ENCODE measurements around the gene PALMD.

PALMD gene

DNA sequence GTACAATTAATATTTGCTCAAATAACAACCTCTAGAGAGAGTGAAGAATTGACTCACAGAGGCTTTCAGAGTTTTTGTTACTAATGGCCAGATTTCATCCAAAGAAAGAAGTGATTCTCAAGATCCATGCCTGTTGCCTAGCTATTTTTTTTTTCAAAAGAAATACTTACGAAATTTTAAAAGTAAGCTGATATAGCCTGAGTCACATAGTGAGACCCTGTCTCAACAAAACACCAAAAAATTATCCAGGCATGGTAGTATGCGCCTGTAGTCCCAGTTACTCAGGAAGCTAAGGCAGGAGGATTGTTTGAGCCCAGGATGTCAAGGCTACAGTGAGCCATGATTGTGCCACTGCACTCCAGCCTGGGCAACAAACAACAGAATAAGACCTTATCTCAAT is 14.6 kb downstream of the PALMD start:
- DNase-seq (ENCODE audit: low read depth, low spot score) = no peak

DNA sequence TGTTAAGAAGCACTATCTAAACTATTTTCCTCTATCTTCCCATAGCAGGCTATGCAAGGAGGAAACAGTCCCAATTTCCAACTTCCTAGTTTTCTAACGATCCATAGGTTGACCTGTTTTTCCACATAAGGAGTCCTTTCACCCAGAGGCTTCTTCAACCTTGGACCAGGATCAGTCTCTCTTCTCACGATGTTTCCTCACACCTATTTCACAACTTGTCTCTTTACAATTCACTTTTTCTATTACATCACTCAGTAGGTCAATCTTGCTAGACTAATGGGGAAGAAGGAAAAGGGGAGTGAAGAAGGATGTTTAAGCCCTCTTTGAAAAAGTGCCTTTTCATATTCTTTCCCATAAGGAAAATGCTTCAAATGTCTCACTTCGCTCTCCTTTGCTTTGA is 15.9 kb downstream of the PALMD start:
- DNase-seq (ENCODE audit: low read depth, low spot score) = no peak

DNA sequence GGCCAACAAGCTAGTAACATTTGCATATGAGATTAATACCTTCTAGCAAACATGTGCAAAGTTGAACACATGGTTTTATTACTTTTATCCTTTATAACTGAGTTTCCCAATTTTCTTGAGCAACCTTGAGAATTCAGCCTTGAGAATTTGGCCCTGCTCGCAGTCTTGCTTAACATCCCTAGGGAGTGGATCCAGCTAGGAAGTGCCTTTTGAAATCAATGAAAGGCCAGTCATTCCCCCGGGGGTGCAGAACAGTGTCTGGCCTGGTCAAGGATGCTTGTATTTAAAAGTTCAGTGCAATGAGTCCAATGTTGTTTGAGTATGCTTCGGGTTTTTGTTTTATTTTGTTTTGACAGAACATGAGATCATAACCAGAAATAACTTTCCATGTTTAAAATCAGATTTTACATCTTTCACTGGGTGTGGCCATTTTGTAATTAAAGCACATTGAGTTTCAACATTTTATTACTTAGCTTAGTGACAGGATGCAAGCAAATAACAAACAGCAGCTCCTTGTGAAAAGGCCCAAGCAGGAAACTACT is 16.7 kb downstream of the PALMD start:
- DNase-seq (ENCODE audit: low read depth, low spot score) = no peak

DNA sequence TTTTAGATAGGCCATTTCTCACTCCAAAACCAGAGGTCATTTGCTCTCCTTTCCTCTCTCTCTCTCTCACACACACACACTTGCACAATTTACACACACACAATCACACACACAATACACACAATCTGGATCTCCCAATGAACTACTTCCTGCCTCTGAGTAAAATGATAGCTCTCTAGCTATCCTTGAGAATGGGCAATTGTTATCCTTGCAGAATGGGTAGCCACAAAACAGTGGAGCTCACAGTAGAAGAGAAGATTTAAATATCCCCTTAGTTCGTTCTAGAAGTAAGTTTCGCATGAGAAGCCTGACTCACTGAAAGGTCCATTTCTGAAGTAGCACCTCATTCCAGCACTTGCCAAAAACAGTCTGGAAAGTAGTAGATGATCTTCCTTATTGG is 17.6 kb downstream of the PALMD start:
- DNase-seq (ENCODE audit: low read depth, low spot score) = no peak

DNA sequence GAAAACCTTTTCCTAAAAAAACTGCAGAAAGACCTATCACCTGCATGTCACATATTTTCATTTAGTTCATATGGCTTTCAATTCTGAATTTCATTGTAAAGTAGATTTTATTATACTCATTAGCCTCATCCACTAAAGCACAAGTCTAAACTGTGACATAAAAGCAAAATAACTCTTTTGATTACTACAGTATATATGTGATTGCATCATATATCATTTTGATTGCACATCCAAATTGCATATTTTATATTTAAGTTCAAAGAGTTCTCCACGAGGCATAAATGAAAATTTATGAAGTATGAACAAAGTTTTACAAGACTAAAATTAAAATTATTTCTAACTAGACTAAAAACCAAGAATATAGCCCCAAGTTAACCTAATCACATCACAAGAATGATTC is 19.3 kb downstream of the PALMD start:
- no peak for DNase-seq (ENCODE audit: low read depth, low spot score)

DNA sequence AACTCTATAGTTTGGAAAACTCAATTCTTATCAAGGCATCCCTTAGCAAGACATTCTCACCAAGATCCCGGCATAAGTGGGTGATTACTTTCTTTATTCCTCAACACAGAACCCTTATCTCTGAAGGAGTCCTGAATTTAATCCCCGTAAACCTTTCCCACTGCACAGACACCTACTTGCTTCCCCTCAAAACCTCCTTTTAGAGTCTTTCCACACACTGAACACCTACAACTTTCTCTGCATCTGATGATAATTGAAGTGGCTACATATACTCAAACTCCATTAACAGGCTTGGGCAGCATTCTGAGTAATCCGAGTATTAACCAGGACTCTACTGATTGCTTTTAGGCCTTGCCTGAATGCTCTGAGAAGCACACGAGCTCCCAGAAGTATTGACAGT is 23.5 kb downstream of the PALMD start:
- DNase-seq (ENCODE audit: low read depth, low spot score) = no peak

DNA sequence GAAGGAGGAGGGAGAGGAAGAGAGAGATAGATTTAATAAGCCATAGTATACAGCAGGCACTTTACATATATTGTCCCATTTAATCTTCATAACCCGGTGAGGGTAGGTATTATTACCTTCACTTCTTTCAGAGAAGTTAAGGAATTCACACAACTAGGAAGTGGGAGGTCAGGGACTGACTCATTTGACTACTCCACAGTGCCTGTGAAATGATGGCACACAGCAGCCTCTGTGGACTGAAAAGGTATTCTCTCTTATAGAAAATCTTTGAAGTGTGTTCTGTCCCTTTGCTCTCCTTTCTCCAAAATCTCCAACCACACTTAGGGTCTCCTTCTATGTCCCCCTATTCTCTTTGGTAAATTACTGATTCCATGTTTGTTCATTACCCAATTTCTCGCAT is 23.9 kb downstream of the PALMD start:
- DNase-seq (ENCODE audit: low read depth, low spot score) = no peak

DNA sequence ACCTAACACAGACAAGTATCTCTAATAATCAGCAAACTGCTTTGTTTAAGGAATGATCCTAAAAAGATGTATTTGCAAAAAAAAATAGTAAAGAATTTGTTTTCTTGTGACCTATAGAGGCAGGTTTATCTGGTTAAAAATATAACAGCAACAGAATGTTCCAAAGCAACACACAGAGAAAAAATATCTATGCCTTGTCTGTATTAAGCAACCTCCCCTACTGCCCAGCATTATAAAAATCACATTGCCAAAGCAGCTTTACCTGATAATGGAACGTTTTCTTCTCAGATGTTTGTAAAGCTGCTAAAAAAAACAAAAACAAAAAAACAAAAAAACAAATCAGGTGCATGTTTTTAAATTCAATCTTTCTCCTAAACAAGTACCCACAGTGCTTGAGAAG is 24.7 kb downstream of the PALMD start:
- no peak for DNase-seq (ENCODE audit: low read depth, low spot score)

DNA sequence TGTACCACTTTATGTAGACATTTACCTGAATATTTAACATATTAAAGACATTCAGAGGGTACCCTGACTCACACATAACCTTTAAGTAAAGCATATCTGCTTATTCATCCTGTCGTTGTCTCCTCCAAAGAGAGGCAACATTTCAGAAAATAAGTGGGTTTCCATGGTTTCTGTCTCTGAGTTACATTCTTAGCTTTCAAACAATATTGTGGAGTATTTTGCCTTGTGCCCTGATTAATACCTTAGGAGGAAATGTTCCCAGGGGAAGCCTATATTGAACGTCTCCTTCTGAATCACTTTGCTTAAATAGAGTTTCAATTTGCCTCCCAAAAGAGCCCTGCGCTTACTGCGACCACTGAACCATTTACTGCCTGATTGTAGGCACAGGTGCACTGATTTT is 26.1 kb downstream of the PALMD start:
- no peak for DNase-seq (ENCODE audit: low read depth, low spot score)

DNA sequence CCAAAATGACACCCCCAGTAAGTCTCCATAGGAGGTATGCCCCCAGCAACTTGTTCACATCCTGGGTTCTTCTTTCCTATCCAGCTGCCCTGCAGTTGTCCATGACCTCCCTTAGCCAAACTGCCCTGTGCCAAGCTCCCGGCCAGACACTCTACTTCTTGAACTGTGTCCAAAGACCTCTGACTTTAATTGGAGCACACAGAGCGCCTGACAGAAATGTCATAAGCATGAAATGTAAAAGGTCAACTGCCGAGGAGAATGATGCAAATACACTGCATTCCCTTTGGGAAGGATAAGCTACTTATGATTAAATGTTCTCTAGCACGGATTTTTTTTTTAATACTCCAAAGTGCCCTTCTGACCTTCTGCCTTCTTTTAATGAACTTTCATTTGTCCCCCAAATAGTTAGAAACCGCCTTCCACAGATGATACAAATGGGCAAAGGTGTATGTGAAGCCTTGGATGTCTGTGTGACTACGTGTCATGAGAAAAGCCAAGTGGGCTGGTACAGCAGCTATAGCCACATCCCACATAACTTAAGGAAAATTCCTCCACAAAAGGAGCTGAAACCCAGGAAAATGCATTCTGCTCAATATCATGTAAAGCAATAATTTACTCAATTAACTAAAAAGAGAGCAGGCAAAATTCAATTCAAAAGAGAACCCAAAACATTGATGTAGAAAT is 26.8 kb downstream of the PALMD start:
- no peak for DNase-seq (ENCODE audit: low read depth, low spot score)

DNA sequence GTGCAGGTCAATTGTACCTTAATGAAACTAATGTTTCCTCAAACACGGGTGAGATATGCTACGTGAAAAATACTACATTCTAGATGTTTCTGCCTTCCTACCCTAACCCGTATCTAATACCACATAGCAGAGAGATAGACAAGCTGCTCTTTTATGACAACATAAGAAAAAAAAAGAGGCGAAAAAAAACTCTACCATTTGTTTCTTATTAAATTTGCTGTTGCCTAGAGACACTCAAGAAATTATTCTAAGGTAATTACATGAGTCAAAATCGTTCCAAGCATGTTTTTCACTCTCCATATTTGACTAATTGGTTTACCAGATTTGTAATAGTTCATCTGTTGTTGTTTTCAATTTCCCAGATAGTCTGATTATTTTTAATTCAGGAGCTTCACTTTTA is 27.4 kb downstream of the PALMD start:
- DNase-seq (ENCODE audit: low read depth, low spot score) = no peak

DNA sequence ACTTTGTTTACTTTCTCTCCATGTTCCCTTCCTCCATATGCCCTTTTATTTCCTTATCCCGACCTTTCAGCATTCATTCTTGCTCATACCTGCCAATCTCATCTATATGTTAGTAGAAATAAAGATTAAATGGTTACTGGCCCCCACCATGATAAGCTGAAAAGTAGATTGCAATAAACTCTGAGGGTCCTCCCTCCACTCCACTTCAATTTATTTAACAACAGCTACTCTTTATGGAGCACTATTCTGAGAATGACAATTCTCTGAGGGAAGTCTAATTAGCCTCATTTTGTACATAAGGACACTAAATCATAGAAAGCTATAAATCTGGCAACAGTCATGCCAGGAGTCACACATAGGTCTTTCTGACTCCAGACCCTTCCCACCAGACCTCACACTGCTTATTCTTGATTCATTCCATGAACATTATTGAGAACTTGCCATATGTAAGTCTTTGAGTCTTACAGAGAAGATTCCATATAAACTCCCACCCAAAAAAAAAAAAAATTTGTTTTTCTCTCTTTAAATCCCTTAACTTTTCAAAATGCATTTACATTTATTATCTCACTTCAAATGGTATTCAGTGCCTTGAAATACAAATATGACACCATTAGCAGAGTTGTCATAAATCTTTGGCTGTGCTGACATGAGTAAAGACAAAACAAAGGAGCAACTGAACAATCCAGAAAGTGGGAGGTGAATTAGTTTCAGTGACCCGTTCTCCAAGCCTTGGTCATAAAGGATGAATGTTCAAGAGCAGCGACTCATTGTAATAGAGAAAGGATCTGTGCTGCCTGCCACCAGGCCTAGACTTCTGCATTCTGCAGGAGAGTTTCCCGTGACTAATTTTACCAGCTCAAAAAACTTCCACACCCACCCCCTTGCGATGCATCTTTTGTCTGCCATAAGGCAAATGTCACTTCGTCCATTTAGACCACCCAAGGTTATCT is 28.5 kb downstream of the PALMD start:
- no peak for DNase-seq (ENCODE audit: low read depth, low spot score)

DNA sequence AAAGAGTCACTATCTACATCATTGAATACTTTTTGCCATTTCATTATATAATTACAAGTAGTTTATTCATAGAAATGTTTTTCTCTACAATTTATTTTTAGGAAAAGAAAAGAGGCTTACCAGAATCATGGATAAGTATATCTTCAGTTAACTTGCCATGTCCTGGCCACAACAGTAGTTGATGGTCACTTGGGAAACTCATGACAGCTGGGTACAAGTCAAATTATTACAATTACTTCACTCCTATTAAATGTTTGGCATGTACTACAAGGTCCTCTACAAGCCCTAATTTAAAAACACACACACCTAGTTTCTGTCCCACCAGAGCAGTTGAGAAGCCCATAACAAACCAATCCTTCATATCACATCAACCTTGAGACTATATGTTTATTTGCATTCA is 29.4 kb downstream of the PALMD start:
- DNase-seq (ENCODE audit: low read depth, low spot score) = no peak

DNA sequence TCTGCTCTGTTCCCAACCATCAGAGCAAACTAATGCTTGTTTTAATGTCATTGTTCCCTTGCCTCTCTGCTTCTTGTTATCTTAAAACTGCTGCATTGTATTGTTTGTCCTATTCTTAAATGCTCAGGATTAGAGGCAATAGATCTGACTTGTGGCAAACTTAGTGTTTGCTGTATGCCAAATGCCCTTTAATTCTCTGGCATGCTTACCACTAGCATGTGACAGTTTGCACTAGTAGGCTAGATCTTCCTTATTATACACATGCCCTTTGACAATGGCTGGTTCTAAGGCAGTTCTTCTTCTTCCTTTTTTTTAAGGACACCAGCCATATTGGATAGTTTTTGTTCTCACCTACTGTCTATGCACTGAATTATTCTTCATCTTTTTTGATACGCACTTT is 30.1 kb downstream of the PALMD start:
- DNase-seq (ENCODE audit: low read depth, low spot score) = no peak

DNA sequence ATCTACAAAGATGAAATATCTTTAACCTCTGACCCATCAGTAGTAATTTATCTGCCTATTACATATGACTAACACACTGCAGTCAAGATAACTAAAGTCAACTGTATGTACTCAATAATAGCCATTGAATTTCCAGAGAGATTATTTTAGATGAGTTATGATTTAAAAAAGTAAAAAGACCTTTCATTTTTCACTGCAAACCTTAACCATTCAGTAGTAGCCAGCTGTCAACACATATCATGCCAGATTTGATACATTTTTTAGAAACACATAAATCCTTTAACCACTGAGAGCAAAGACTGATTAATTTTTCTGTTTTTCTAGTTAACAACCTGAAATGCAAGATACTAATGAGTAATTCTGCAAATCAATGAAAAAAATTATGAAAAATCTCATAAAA is 31.0 kb downstream of the PALMD start:
- DNase-seq (ENCODE audit: low read depth, low spot score) = no peak

DNA sequence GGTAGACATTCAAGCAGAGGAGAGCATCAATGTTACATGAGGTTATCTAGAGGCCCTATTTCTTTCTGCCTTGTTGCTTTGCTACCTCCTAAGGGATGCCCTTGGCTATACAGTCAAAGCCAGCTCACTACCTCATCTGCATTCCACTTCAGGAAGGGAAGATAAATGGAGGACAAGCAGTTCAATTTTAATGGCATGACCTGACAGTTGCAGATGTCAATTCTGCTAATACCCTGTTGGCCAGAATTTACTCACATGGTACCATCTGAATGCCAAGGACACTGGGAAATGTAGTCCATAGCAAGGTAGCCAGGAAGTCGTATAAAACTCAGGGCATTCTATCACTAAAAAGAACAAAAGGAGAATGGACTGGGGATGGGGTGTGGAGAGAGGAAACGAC is 31.5 kb downstream of the PALMD start:
- DNase-seq (ENCODE audit: low read depth, low spot score) = no peak

DNA sequence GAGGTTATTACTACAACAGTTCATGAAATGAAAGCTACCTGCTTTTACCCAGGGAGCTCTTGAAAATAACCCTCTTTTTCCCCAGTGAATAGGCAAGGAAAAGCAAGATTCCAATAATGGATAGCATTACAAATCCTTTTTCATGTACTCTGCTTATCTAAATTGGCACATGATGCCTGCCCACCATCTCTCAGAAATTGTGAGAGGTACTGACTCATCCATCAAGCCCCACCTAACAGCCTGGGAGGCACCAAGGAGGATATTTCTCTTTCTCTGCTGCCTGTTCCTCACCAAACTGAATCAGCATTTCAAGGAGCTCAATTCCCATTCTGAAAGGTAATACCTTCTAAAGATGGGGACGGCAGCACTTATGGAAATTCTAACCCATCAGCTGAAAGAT is 34.4 kb downstream of the PALMD start:
- no peak for DNase-seq (ENCODE audit: low read depth, low spot score)

DNA sequence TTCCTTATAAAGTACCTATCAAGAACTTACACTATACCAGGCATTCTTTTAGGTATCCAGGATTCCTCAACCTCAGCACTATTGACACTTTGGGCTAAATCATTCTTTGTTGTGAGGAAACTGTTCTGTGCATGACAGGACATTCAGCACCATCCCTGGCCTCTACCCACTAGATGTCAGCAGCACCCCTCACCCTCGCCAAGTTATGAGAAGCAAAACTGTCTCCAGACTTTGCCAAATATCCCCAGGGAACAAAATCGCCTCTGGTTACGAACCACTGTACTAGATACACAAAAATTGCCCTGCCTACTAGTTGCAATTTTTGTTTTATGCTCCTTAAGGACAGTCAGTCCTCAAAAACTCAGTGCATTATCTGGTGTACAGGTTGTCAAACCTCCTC is 35.7 kb downstream of the PALMD start:
- DNase-seq (ENCODE audit: low read depth, low spot score) = no peak

DNA sequence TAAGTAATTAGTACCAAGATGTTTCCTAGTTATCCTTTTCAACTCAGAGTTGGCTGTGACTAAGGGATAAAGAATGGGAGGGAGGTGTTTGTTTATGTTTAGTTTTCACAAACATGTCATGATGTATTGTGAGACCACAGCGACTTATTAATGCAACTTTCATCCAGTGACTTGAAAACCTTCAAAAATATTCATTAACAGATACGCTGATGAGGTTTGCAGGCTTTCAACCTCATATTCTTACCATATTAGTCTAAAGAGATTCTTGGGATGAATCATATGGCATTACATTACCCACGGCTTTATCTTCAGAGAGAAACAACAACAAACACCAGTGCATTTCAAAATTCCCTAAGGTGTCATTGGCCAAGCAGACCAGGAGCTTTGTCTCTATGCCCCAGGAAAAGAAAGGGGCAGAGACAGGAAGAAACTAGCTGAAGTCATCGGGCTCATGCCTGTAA is 36.4 kb downstream of the PALMD start:
- no peak for DNase-seq (ENCODE audit: low read depth, low spot score)

DNA sequence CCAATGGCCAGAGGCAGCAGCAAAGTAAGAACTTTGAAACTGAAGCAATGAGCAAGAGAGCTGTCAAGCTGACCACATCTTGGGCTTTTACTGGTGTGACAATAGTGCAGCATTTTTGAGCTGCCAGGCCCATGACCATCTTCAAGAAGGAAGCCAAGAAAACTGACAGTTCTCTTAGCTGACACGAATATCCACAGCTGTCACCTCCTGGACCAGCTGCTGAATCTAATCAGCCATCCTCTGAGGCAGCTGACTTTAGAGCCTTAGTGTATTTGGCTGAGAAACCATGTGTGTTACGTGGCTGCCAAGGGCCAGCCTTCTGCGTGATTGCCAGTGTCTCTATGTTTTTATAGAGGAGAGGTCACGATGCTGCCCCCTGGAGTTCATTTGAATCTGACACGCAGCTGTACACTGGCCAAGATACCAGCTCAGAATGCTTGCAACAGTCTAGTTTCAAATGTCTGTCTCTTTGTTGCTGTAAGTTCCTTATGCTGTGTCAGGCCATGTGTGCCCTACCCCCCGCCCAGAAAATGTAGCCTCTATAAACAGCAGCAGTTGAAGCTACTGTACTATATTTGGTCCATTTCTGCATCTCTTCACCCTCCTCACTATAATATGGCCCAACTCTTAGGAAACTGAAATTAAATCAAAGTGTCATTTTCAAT is 39.7 kb downstream of the PALMD start:
- DNase-seq (ENCODE audit: low read depth, low spot score) = no peak

DNA sequence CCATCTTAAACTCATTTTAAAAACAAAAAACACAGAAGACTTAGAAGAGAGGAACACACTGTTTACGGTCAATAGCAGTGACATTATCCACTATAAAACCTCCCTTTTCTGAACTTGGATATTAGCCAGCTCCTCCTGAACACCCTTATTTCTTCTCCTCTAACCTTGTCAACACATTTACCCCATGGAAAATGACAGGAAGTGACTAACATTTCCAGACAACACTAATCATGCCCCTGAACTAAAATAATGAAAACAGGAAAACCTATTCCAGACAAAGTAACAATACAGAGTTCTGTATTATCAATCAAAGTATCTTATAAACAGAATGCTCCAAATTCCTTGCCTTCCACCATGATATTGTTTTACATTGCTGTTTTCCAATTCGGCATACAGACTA is 45.3 kb downstream of the PALMD start:
- DNase-seq (ENCODE audit: low read depth, low spot score) = no peak

DNA sequence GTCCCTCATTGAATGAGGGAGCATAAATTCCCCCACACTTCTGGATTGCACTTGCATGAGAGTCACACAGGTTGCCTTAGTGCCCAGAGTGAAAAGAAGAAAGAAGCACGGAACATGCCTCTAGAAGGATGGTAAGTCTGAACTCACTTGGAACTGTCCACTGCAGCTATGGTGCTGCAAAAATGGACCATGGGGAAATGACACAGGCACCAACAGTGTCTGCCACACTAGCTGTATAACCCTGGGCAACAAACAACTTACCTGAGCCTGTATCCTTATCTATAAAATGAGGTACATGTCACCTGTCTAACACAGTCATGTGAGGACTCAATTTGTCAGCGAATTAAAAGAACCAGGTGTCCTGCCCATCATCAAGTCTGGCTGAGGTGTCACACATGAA is 50.7 kb downstream of the PALMD start:
- DNase-seq (ENCODE audit: low read depth, low spot score) = no peak
